ENCODE results near the gene POLH. TPM values are rescaled to one million over a fixed set of nuclear protein-coding genes. Genes with fewer than 3 reads are reported as not detected.
"Not testable (repeated sequence)": the region's sequence is repeated elsewhere in the genome, so short reads cannot be mapped to it uniquely, and the experiment has no call there.

The POLH gene
- 10 to 100 TPM in 1 of 3 donors, 1 to 10 TPM in 2; 7.7 to 11.2 (median 7.8) TPM for total RNA-seq
- total RNA-seq (2013), result 17.9 TPM

DNA sequence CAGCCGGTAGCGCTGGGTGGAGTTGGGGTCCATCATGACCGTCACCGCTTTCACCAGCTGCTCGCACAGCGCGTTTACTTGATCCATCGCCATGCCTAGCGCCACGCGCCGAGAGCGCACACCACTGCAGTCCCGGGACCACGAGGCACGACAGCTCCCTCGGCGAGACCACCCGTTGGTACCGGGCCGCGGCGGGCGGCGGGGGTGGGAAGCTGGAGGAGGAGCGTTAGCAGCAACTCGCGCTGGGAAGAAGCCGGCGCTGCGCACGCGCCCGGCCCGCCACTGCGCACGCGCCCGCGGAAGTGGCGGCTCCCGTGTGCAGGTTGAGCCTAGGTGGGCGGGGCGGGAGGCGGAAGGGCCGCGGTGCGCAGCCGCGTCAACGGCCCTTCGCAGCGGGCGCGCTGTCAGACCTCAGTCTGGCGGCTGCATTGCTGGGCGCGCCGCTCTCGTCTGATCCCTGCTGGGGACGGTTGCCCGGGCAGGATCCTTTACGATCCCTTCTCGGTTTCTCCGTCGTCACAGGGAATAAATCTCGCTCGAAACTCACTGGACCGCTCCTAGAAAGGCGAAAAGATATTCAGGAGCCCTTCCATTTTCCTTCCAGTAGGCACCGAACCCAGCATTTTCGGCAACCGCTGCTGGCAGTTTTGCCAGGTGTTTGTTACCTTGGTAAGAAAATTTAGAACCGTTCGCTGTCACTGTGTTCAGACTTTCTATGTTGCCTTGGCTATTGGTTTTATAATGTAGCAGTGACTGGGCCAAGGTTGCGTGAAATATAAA lies at the start of gene POLH, which contains the start of gene XPO5:
POLH (plus strand) TSS at position 414 of the 780 bp plus-strand sequence. CDS start 6,135 bp downstream, outside the sequence.
XPO5 (minus strand) TSS at position 267 of the 780 bp plus-strand sequence; CDS start at position 93, 174 bp downstream.
- Histone ChIP-seq H3K27me3 (ENCODE audit: control insufficient read depth, insufficient read depth, low read length) (no peaks in the 10 kb centered on the region), H3K9me3 (ENCODE audit: control insufficient read depth, insufficient read depth, low read length) (no peaks in the 10 kb centered on the region), H3K27ac (ENCODE audit: low read length) (peak within 1 kb of the TSS; percentile 77), H3K36me3 (ENCODE audit: control insufficient read depth, insufficient read depth, low read length) (peaks cover 9% of the 10 kb centered on the region), H3K4me1 (ENCODE audit: control insufficient read depth, insufficient read depth, low read length) (peaks cover 14% of the 10 kb centered on the region), H3K4me3 (ENCODE audit: low read length) (peak within 1 kb of the TSS; percentile 99)
- Mint-ChIP-seq H3K27me3 (ENCODE audit: low read depth in 2 of 2) (no peaks in the 10 kb centered on the region), H3K4me1 (peaks cover 30 to 36% of the 10 kb centered on the region in 2 donors), H3K4me3 (peak within 1 kb of the TSS; percentile 93), H3K9me3 (no peaks in the 10 kb centered on the region), H3K27ac (peak within 1 kb of the TSS; percentile 89 to 95), H3K36me3 (no peaks in the 10 kb centered on the region)
- WGBS (ENCODE audit: insufficient coverage), result under 1% methylated on average over 76 of the region's 76 CpGs
- TF ChIP-seq CTCF (IDR thresholded peaks at IDR 0.05), result no peak
- intact Hi-C loops (cut with micrococcal nuclease), result loop anchor here (2.0 to 10.0 kb wide), 2 partner anchors 53 to 61 kb away; partner anchors contain the start of genes GTPBP2, LRRC73, POLR1C and YIPF3
- ATAC-seq (peak; percentile 97 to 99 (median 98)), DNase-seq (peak; percentile 87 to 97)

DNA sequence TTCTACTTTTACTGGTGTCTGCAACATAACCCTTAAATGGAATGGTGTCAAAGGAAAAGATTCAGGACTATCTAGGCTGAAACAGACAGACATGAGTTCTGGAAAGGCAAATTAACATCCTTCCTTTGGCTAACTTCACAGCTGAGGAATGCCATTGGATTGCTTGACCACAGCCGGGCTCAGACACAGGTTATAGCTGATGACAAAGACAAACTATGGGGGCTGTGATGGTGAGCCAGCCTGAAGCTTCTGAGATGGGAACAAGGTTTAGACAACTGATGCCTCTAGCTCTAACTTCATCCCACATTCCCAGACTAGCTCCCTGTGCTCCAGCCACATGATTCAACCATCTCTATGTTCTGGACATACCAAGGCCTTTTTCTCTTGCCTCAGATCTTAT lies 43.8 kb upstream of the POLH start:
- peaks cover 40% of the 10 kb centered on the region for H3K36me3 ChIP-seq (ENCODE audit: control insufficient read depth, insufficient read depth, low read length)
- Mint-ChIP-seq H3K36me3 (peaks cover 14% of the 10 kb centered on the region), H3K9me3 (no peaks in the 10 kb centered on the region), H3K4me3 (no peak overlapping the region), H3K4me1 (no peaks in the 10 kb centered on the region), H3K27me3 (ENCODE audit: low read depth in 2 of 2) (no peaks in the 10 kb centered on the region), H3K27ac (no peak overlapping the region)
- ATAC-seq (no peak), DNase-seq (no peak)
- WGBS (ENCODE audit: insufficient coverage), result 80% methylated on average over 1 of the region's 1 CpG
- H3K9me3 ChIP-seq (ENCODE audit: control insufficient read depth, insufficient read depth, low read length), result no peaks in the 10 kb centered on the region
- H3K27me3 ChIP-seq (ENCODE audit: control insufficient read depth, insufficient read depth, low read length), result no peaks in the 10 kb centered on the region
- H3K4me1 ChIP-seq (ENCODE audit: control insufficient read depth, insufficient read depth, low read length), result no peaks in the 10 kb centered on the region
- H3K4me3 ChIP-seq (ENCODE audit: low read length), result no peak overlapping the region
- intact Hi-C loops (cut with micrococcal nuclease), result no loop called here
- TF ChIP-seq CTCF (IDR thresholded peaks at IDR 0.05), result no peak
- no peak overlapping the region for H3K27ac ChIP-seq (ENCODE audit: low read length)

GRCh38 chr6:43538986-43539385 lies 37.0 kb upstream of the POLH start:
- H3K27me3 ChIP-seq (ENCODE audit: control insufficient read depth, insufficient read depth, low read length); H3K27ac ChIP-seq (ENCODE audit: low read length); ATAC-seq; H3K4me3 Mint-ChIP-seq; H3K4me1 ChIP-seq (ENCODE audit: control insufficient read depth, insufficient read depth, low read length); H3K27ac Mint-ChIP-seq; DNase-seq; H3K36me3 Mint-ChIP-seq; H3K4me1 Mint-ChIP-seq; H3K27me3 Mint-ChIP-seq (ENCODE audit: low read depth in 2 of 2); H3K9me3 Mint-ChIP-seq; H3K4me3 ChIP-seq (ENCODE audit: low read length); H3K9me3 ChIP-seq (ENCODE audit: control insufficient read depth, insufficient read depth, low read length); intact Hi-C loops (cut with micrococcal nuclease): not testable (repeated sequence)
- WGBS (ENCODE audit: insufficient coverage), result 98% methylated on average over 15 of the region's 17 CpGs
- H3K36me3 ChIP-seq (ENCODE audit: control insufficient read depth, insufficient read depth, low read length), result peaks cover 28% of the 10 kb centered on the region

- ATAC-seq; H3K4me1 ChIP-seq (ENCODE audit: control insufficient read depth, insufficient read depth, low read length); H3K4me3 Mint-ChIP-seq; H3K27ac ChIP-seq (ENCODE audit: low read length); H3K9me3 Mint-ChIP-seq; H3K27me3 Mint-ChIP-seq (ENCODE audit: low read depth in 2 of 2); intact Hi-C loops (cut with micrococcal nuclease); H3K9me3 ChIP-seq (ENCODE audit: control insufficient read depth, insufficient read depth, low read length); H3K36me3 Mint-ChIP-seq; H3K27ac Mint-ChIP-seq; H3K27me3 ChIP-seq (ENCODE audit: control insufficient read depth, insufficient read depth, low read length); DNase-seq; H3K4me1 Mint-ChIP-seq; H3K4me3 ChIP-seq (ENCODE audit: low read length): not testable (repeated sequence)
- peaks cover 28% of the 10 kb centered on the region for H3K36me3 ChIP-seq (ENCODE audit: control insufficient read depth, insufficient read depth, low read length)
- 97% methylated on average over 19 of the region's 20 CpGs for WGBS (ENCODE audit: insufficient coverage)
Measured at GRCh38 chr6:43539409-43539808, 36.6 kb upstream of the POLH start.

Data from natural killer cell (primary cell).